ENCODE data around the gene CCL22.
"Not testable (repeated sequence)": the region's sequence is repeated elsewhere in the genome, so short reads cannot be mapped to it uniquely, and the experiment has no call there.

Gene CCL22

GRCh38 chr16:57348327-57348726 lies 10.3 kb upstream of the CCL22 start:
- no peak for DNase-seq

GRCh38 chr16:57349212-57350031 lies 9.2 kb upstream of the CCL22 start:
- DNase-seq: no peak

GRCh38 chr16:57352636-57353047 lies 5.9 kb upstream of the CCL22 start:
- DNase-seq: no peak

DNA sequence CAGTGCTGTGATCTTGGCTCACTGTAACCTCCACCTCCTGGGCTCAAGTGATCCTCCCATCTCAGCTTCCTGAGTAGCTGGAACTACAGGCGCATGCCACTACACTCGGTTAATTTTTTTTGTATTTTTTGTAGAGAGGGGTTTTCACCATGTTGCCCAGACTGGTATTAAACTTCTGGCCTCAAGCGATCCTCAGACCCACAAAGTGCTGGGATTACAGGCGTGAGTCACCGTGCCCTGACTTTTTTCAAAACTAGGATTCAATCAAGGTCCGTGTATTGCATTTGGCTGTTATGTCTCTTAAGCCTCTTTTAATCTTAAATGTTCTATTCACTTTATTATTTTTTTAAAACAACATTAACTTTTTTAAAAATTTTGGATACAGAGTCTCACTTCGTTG lies 4.3 kb upstream of the CCL22 start:
- no peak for DNase-seq

GRCh38 chr16:57355898-57356414 lies 2.6 kb upstream of the CCL22 start:
- DNase-seq: no peak

DNA sequence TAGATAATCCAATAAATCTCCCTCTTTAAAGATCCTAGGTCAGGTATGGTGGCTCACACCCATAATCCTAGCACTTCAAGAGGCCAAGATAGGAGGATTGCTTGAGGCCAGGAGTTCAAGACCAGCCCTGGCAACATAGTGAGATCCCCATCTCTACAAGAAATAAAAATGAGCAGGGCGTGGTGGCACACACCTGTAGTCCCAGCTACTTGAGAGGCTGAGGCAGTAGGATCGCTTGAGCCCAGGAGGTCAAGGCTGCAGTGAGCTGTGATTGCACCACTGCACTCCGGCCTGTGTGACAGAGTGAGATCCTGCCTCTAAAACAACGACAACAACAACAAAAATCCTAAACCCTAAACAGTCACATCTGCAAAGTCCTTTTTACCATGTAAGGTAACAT lies 2.0 kb upstream of the CCL22 start:
- no peak for DNase-seq

DNA sequence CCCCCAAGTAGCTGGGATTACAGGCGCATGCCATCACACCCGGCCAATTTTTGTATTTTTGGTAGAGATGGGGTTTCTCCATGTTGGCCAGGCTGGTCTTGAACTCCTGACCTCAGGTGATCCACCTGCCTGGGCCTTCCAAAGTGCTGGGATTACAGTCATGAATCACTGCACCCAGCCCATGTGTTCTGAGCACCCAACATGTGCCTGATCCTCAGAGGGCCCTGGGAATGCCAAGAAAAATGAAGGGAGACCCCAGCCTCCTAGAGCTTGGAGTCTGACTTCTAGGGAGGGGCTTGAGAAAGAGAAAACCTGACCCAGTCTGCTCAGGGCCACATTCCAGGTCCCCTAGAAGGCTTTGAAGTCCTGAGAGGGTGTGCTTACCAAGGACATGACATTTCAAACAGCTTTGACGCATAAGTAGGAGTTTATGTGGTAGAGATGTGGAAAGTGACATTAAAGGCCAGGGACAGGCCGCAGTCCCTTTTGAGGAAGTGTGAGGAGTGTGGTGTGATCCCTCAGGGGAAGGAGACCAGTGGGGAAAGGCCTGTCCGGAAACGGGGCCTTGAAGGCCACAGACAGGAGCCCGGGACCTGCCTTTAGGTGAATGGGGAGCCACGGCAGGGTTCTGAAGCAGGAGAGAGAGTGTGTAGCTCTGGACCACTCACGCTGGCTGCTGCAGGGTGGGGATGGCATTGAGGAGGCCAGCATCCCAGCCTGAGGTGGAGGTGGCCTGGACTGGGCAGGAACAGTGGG lies 1.1 kb upstream of the CCL22 start:
- no peak for DNase-seq

DNA sequence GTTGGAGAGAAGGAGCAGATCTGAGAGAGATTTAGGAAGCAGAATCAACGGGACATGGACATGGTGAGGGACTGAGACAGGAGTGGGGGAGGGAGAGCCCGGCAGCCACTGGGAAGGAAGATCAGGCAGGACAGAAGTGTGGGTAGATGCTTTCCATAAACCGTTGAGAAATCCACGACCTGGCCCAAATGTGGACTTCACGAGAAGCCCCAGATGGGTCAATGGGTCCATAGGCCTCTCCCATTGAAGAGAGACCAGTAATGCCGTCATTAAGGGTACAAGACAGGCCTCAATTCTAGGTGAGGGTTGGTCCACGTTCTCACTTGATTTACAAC lies 530 bp upstream of the CCL22 start:
- DNase-seq: no peak

GRCh38 chr16:57360321-57360935 lies 1.8 kb downstream of the CCL22 start:
- DNase-seq: no peak

DNA sequence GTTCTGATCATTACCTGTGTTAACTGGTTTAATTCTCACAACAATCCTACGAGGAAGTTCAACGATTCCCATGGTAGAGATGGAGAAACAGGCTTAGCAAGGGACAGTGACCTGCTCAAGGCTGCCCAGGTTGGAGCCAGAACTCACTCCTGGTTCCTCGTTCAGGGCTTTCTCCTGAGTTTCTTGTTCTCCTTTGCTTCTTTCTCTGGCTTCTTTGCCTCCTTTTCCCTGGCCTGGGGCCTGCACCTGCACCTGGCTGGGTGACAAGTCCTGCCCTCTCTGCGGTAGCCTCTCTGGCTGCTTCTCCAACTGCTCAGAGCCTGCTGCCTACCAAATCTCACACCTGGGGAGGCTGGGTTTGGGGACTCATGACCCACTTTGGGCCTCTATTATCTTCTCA lies 2.8 kb downstream of the CCL22 start:
- no peak for DNase-seq

- DNase-seq: no peak
Observed at GRCh38 chr16:57364143-57364542, 5.6 kb downstream of the CCL22 start.

DNA sequence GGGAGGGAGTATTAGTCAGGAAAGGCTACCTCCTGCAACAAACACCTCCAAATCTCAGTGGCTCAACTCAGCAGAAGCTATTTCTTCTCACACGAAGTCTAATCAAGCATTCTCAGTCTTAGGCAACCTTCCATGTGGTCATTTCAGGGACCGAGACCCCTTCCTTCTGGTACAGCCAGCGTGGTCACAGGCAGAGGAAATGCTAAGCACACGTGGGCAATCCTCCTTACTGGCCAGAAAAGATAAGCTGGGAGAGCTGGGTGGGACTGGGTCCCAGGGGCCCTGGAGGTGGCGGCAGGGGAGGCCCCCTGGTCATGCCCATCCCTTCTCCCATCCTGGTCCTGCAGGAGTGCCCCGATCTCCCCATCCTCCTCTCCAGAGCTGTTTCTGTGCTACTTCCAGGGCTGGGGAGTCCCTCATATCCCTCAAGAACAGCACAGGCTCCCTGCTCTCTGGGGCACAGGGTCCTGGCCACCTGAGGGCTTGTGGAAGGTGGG lies 8.0 kb downstream of the CCL22 start:
- DNase-seq: no peak

GRCh38 chr16:57367116-57367752 lies 8.7 kb downstream of the CCL22 start:
- no peak for DNase-seq

DNA sequence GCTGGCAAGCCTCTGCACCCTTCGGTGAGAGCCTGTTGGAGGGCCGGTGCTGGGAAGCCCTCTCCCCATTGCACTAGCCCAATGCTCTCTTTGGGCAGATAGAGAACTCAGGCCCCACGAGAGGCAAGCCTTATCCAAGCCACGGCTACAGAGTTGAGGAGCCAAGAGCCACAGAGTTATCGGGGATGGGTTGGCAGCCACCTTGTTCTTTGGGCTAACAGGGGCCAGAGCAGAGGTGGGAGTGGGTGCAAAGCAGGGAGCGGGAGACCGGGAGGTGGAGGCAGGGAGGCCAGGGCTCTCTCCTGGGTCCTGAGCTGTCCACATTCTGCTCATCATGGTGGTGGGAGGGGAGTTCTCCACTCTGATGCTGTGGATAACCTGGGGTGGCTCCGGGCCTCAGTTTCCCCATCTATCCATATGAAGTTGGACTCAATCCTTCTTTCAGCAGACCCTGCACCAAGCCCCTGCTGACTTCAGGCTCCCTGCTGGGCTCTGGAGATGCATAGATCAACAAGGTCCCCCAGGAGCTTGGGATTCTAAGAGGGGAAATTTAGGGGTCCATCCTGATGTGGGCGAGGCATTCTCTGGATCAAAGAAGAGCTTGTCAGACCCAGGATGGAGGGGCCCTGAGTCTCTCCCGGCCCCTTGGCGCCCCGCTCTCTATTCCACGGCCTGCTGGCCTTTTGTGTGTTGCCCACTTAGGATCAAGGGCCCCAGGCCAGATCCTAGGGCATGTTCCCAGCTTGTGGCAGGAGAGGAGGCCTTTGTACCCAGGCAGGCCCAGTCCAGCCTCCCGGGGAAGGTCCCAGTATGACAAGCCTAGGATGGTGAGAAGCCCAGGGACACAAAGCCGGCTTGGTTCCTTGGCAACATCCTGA lies 13.2 kb downstream of the CCL22 start:
- DNase-seq: no peak

DNA sequence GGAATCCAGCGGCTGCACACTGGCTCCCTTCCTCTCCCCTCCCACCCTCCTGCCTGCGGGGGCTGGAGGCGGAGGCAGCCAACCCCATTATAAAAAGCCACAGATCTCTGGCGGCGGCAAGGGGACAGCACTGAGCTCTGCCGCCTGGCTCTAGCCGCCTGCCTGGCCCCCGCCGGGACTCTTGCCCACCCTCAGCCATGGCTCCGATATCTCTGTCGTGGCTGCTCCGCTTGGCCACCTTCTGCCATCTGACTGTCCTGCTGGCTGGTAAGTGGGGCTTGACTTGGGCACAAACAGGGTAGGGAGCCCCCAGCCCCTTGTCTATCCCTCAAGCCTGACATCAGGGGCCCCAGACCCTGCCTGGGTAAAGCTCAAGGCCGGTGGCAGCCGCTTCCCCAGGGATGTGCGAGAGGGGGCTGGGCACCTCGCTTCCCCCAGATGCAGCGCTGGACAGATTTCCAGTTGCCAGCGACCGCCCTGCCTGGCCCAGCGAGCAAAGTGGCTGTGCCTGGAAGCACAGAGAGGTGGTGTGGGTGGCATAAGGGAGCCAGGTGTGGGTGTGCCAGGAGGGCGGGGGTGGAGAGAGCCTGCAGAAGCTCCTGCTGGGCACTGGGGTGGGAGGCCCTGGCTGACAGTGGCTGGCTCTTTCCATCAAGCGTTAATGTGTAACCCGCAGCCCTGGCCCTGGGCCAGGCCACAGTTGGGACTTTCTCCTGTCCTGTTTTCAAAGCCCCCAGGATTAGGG lies 14.0 kb downstream of the CCL22 start, which contains the start of gene CX3CL1:
Gene CX3CL1 (plus strand): TSS at position 119 of the 745 bp plus-strand sequence. CDS start 79 bp downstream, at position 198.
- no peak for DNase-seq

DNA sequence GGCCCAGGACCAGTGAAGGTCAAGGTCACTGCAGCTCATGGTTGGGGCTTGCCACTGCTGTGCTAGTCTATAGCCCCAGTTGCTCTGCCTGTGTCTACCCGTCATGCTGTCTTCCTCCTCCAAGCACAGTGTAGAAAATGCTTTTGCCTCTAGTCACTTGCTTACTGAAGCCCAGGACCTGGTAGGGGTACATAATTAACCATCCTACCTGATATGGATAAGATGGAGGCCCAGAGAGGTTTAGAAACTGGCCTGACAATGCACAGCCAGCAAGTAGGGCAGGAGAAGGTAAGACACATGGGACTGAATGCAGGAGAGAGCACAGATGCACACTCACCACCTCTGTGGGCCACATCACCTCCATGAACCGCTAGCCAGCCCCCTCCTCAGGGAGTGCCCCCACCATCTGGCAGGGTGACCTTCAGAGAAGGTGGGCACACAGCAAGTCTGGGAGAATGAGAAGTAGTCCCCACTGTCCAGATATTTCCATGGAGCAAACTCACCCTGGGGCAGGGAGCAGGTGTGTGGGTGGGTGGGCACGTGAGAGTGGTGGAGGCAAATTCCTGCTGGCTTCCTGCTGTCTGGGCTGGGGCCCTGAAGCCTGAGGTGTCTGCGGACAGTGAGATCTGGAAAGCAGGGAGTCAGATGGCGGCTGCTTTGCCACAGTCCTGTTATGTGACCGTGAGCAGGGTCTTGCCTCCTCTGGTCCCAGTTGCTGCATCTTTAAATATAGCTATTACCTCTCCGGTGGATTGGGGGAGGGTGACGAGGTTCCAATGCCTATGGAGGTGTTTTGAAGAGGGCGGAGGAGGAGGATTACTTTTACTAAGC lies 14.7 kb downstream of the CCL22 start:
- no peak for DNase-seq

- no peak for DNase-seq
Observed at GRCh38 chr16:57374067-57374534, 15.5 kb downstream of the CCL22 start.

- DNase-seq: not testable (repeated sequence)
Observed at GRCh38 chr16:57374925-57375465, 16.4 kb downstream of the CCL22 start.

- DNase-seq: no peak
Observed at GRCh38 chr16:57376313-57376818, 17.8 kb downstream of the CCL22 start.
